Spleen (tissue), 11 donors: ENCODE data around the gene ANKRD50. TPM values are rescaled to one million over a fixed set of nuclear protein-coding genes. Genes with fewer than 3 reads are reported as not detected.

Source experiments
- DNase-seq: peaks from one replicate; pipeline ENCODE4 v3.0.0-alpha.2; 2020
- H3K27ac ChIP-seq, 8 donors: fragments of 200-600 bp; sonication (generic) in 7 of 8; 1 replicate in 4 of 8; 2 replicates in 4 of 8; pipeline versions ENCODE4 v1.5.0 to v1.8.0; 2016 to 2021; ENCODE audit warnings: inconsistent platforms in 4 of 8, mild to moderate bottlenecking in 4 of 8, moderate library complexity in 1 of 8
- H3K27me3 ChIP-seq, 7 donors: fragments of 200-600 bp; sonication (generic) in 6 of 7; replicated peaks in 1 of 7; 1 replicate in 4 of 7; 2 replicates in 3 of 7; pipeline versions ENCODE4 v1.5.0 to v1.8.0; 2016 to 2021; ENCODE audit warnings: inconsistent platforms in 3 of 7, mild to moderate bottlenecking in 1 of 7
- H3K36me3 ChIP-seq, 6 donors: fragments of 200-600 bp; sonication (generic) in 5 of 6; 1 replicate in 4 of 6; 2 replicates in 2 of 6; pipeline versions ENCODE4 v1.5.0 to v1.8.0; 2016 to 2021; ENCODE audit warnings: inconsistent platforms in 2 of 6
- H3K4me1 ChIP-seq, 6 donors: fragments of 200-600 bp; sonication (generic) in 5 of 6; 1 replicate in 3 of 6; 2 replicates in 3 of 6; pipeline versions ENCODE4 v1.5.0 to v1.8.0; 2016 to 2021; ENCODE audit warnings: inconsistent platforms in 3 of 6
- H3K4me3 ChIP-seq, 8 donors: fragments of 200-600 bp; sonication (generic) in 7 of 8; 1 replicate in 4 of 8; 2 replicates in 4 of 8; pipeline versions ENCODE4 v1.5.0 to v1.8.0; 2016 to 2021; ENCODE audit warnings: inconsistent platforms in 4 of 8, mild to moderate bottlenecking in 4 of 8, moderate library complexity in 2 of 8
- H3K9me3 ChIP-seq, 8 donors: fragments of 200-600 bp; sonication (generic) in 7 of 8; 1 replicate in 4 of 8; 2 replicates in 4 of 8; pipeline versions ENCODE4 v1.5.0 to v1.8.0; 2016 to 2021; ENCODE audit warnings: inconsistent platforms in 4 of 8
- CTCF ChIP-seq, 11 experiments: fragments of 200-600 bp in 7 of 11; fragments of 450-650 bp in 4 of 11; sonication (generic) in 4 of 11; IDR thresholded peaks in 8 of 11; conservative IDR thresholded peaks in 3 of 11; 1 replicate in 7 of 11; 2 replicates in 4 of 11; pipeline versions ENCODE4 v1.4.0 to v1.8.0; 2016 to 2021; ENCODE audit warnings: antibody characterized with exemption in 11 of 11, inconsistent platforms in 4 of 11, mild to moderate bottlenecking in 1 of 11
- POLR2A ChIP-seq, 3 donors: fragments of 450-650 bp; IDR thresholded peaks; one replicate each; pipeline ENCODE4 v1.5.1; 2017; ENCODE audit warnings: antibody characterized with exemption in 3 of 3, mild to moderate bottlenecking in 1 of 3
- POLR2AphosphoS5 ChIP-seq, 3 donors: sonication (generic); formaldehyde crosslinking; IDR thresholded peaks; one replicate each; pipeline ENCODE4 v1.5.1; 2017; ENCODE audit warnings: antibody characterized with exemption in 3 of 3
- WGBS, 5 donors: extraction: QIAGEN DNeasy Blood & Tissue Kit in 3 of 5; methylation state at CpG; one replicate each; pipeline versions ENCODE4 v1.1.5 to v1.1.7; 2013 to 2018; 5-methylcytosine and 5-hydroxymethylcytosine counted together
- intact Hi-C: fragments of 100-400 bp; cut with DNase I; formaldehyde crosslinking; loops from one replicate; pipeline ENCODE4 v1.15.0; 2023; ENCODE audit warnings: low total_unique reads
- polyA plus RNA-seq, 3 donors: library from polyadenylated mRNA; stranded (reverse); fragments of 200-250 nt; gene quantifications; one replicate each; pipeline ENCODE4 v1.2.1, GENCODE V29; 2013
- total RNA-seq, 7 donors: library from RNA; depleted of rRNA in 3 of 7; stranded (reverse); fragments of >200 nt in 3 of 7; fragmentation: NEBNext Ultra II Directional in 4 of 7; extraction: Animal tissue kit (Norgen Biotek cat#: 25700) in 4 of 7; gene quantifications; one replicate each; pipeline versions ENCODE4 v1.1.0 to v1.2.1, GENCODE V29; 2016 to 2021
- donor health status: healthy with polysubstance abuse.
- donor health status: DM: no; HTN: no; CAD: no; lungs with moderate emphysema.
- donor health status: DM: no; HTN: no; CAD: no.
- donor health status: Bipolar disorder and iron deficiency.
- donor health status: healthy.
- donor health status: DM: no; HTN: no; CAD: no.
- donor health status: DM: yes; HTN: yes; CAD: no.

Gene ANKRD50
- total and polyA plus RNA-seq, 10 donors = 0.52 to 11.9 (median 9.0) TPM

DNA sequence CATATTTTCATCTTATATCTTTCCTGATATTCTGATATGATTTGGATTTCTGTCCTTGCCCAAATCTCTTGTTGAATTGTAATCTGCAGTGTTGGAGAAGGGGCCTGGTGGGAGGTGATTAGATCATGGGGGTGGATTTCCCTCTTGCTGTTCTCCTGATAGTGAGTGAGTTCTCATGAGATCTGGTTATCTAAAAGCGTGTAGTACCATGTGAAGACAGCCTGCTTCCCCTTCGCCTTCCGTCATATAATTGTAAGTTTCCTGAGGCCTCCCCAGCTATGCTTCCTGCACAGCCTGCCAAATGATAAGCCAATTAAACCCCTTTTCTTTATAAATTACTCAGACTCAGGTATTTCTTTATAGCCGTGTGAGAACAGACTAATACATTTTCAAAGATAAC lies 77.2 kb downstream of the ANKRD50 start:
- Histone ChIP-seq H3K36me3 (no peaks in the 10 kb centered on the region), H3K9me3 (no peaks in the 10 kb centered on the region), H3K4me3 (no peak overlapping the region), H3K27ac (no peak overlapping the region), H3K4me1 (no peaks in the 10 kb centered on the region), H3K27me3 (no peaks in the 10 kb centered on the region)
- intact Hi-C loops = no loop called here
- no peak for DNase-seq
- no peak for TF ChIP-seq POLR2AphosphoS5 (IDR thresholded peaks at IDR 0.05)
- no peak for TF ChIP-seq CTCF (IDR thresholded peaks at IDR 0.05 in 8 of 11, conservative IDR thresholded peaks at IDR 0.05 in 3 of 11)
- no peak for TF ChIP-seq POLR2A (IDR thresholded peaks at IDR 0.05)
- 67 to 80% (median 76%) methylated on average over 4 of the region's 4 CpGs for WGBS, 5 donors

GRCh38 chr4:124633285-124633941 lies 79.1 kb downstream of the ANKRD50 start:
- no peaks in the 10 kb centered on the region for H3K4me1 ChIP-seq
- no peak for DNase-seq
- no peak overlapping the region for H3K4me3 ChIP-seq
- H3K9me3 ChIP-seq = no peaks in the 10 kb centered on the region
- TF ChIP-seq POLR2A (IDR thresholded peaks at IDR 0.05) (no peak), POLR2AphosphoS5 (IDR thresholded peaks at IDR 0.05) (no peak), CTCF (IDR thresholded peaks at IDR 0.05 in 8 of 11, conservative IDR thresholded peaks at IDR 0.05 in 3 of 11) (no peak)
- WGBS, 5 donors = 81 to 86% (median 85%) methylated on average over 3 of the region's 3 CpGs
- H3K27ac ChIP-seq = no peak overlapping the region
- H3K36me3 ChIP-seq = no peaks in the 10 kb centered on the region
- H3K27me3 ChIP-seq = no peaks in the 10 kb centered on the region
- intact Hi-C loops = no loop called here

DNA sequence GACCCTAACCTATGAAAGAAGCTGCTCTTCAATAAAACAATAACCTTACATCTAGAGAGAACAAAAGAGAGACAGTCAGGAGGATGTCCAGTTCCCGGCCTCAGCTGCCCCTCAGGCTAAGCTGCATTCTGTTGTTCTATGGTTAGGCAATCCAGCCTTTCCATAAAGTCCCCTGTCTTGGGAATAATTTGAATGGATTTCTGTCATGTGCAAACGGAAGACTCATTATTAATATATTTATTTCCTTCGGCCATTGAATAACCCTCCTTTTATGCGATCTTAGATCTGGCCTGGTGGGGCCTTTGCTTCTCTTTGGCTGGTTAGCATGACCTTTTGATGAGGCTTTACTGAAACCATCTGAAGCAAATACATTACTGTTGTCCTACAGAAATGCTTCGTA lies 80.1 kb downstream of the ANKRD50 start:
- H3K27ac ChIP-seq = no peak overlapping the region
- H3K4me1 ChIP-seq = no peaks in the 10 kb centered on the region
- no peak overlapping the region for H3K4me3 ChIP-seq
- WGBS, 5 donors = 87 to 91% (median 89%) methylated on average over 5 of the region's 5 CpGs
- TF ChIP-seq POLR2A (IDR thresholded peaks at IDR 0.05) (no peak), POLR2AphosphoS5 (IDR thresholded peaks at IDR 0.05) (no peak), CTCF (IDR thresholded peaks at IDR 0.05 in 8 of 11, conservative IDR thresholded peaks at IDR 0.05 in 3 of 11) (no peak)
- DNase-seq = no peak
- intact Hi-C loops = no loop called here
- H3K36me3 ChIP-seq = no peaks in the 10 kb centered on the region
- H3K27me3 ChIP-seq = no peaks in the 10 kb centered on the region
- no peaks in the 10 kb centered on the region for H3K9me3 ChIP-seq

DNA sequence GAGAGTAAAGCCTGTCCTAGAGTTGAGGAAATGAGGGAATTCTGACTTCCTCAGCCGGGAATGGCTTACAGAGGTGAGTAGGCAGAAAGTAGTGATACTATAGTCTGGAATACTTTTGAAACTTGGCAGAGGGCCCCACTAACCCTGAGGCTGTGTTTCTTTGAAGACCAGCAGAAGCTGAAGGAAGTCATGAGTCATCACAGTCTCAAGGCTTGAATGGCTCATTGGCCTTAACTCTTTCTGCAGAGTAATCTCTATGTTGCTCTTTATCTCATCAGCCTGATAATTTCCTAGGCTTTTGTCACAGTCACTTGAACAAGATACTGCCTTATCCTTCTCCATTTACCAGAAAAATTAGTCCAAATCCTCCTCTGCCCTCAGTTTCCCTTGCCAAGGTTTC lies 80.8 kb downstream of the ANKRD50 start:
- Histone ChIP-seq H3K27me3 (no peaks in the 10 kb centered on the region), H3K36me3 (no peaks in the 10 kb centered on the region), H3K4me1 (no peaks in the 10 kb centered on the region), H3K9me3 (no peaks in the 10 kb centered on the region), H3K4me3 (no peak overlapping the region), H3K27ac (no peak overlapping the region)
- intact Hi-C loops = no loop called here
- TF ChIP-seq POLR2A (IDR thresholded peaks at IDR 0.05) = no peak
- TF ChIP-seq POLR2AphosphoS5 (IDR thresholded peaks at IDR 0.05) = no peak
- TF ChIP-seq CTCF (IDR thresholded peaks at IDR 0.05 in 8 of 11, conservative IDR thresholded peaks at IDR 0.05 in 3 of 11) = no peak
- WGBS, 5 donors = 23 to 45% (median 31%) methylated on average over 1 of the region's 1 CpG
- DNase-seq = no peak
